ENCODE data around the gene GNAT2. TPM values are rescaled to one million over a fixed set of nuclear protein-coding genes. Genes with fewer than 3 reads are reported as not detected.

Gene GNAT2
- total RNA-seq, 1 experiment from 2014 or later = 0.20 TPM

DNA sequence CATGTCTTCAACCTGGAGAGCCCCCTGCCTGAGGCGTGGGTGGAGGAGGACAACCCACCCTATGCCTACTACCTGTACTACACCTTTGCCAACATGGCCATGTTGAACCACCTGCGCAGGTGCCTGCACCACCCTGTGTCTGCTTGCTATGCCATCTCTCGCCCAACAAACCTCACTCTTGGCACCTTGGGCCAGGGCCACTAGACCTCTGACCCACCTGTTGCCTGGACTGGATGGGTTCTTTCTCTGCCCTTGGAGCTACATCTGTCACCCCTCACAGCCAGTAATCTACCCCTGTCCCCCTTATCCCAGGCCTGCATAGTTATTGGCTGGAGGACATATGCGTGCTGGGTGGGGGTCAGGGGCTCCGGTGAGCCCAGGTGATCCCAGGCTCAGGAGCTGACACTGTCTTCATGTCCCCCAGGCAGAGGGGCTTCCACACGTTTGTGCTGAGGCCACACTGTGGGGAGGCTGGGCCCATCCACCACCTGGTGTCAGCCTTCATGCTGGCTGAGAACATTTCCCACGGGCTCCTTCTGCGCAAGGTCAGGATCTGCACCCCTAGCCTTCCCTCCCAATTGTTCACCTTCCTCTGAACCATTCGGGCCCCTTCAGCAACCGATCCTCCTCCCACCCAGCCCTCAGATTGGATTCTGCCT is 10.1 kb upstream of the GNAT2 start:
- Mint-ChIP-seq H3K27me3 (ENCODE audit: low read depth) (no peaks in the 10 kb centered on the region), H3K36me3 (ENCODE audit: insufficient read depth in 1 of 3, low read depth in 3 of 3) (peaks cover 27 to 48% (median 43%) of the 10 kb centered on the region in 3 experiments; a peak in 6 of 7 replicates), H3K4me3 (no peak overlapping the region), H3K9me3 (no peaks in the 10 kb centered on the region), H3K4me1 (peaks cover 4 to 20% of the 10 kb centered on the region in 2 experiments), H3K27ac (no peak overlapping the region)
- no peak overlapping the region for H4K5ac ChIP-seq (ENCODE audit: insufficient read length, low read depth, low read length)
- no peak overlapping the region for H2BK5ac ChIP-seq (ENCODE audit: insufficient read length, low read length)
- H4K8ac ChIP-seq (replicated peaks; ENCODE audit: insufficient read length, low read depth, low read length) = no peak overlapping the region
- no peaks in the 10 kb centered on the region for H3K23me2 ChIP-seq (ENCODE audit: insufficient read length, low read depth, low read length, poor library complexity, severe bottlenecking)
- no peak overlapping the region for H3K18ac ChIP-seq (ENCODE audit: insufficient read length, low read depth, low read length)
- no peak for DNase-seq
- H2AFZ ChIP-seq (ENCODE audit: low read length) = no peak overlapping the region
- H3K79me1 ChIP-seq (ENCODE audit: insufficient read depth, low read depth, low read length, poor library complexity, severe bottlenecking) = no peaks in the 10 kb centered on the region
- H3K27me3 ChIP-seq (ENCODE audit: insufficient read depth, low read length) = no peaks in the 10 kb centered on the region
- H3K79me2 ChIP-seq (ENCODE audit: insufficient read depth, low read length) = no peaks in the 10 kb centered on the region
- no peak overlapping the region for H3K9ac ChIP-seq (ENCODE audit: extremely low read depth, insufficient read length, low read length)
- H3K4ac ChIP-seq (ENCODE audit: low read depth, low read length) = no peak overlapping the region
- WGBS (ENCODE audit: extremely low coverage, insufficient read length, low lambda C conversion rate) = no CpG with 5 or more reads among the region's 10 CpGs
- no peak overlapping the region for H2BK15ac ChIP-seq (ENCODE audit: low read depth, low read length)
- no peaks in the 10 kb centered on the region for H3K4me1 ChIP-seq (ENCODE audit: insufficient read depth, low read length)
- H2BK12ac ChIP-seq (ENCODE audit: insufficient read length, low read depth, low read length) = no peak overlapping the region
- H3K9me3 ChIP-seq (ENCODE audit: control insufficient read depth, low read depth, low read length) = no peaks in the 10 kb centered on the region
- no peaks in the 10 kb centered on the region for H4K20me1 ChIP-seq (ENCODE audit: control insufficient read depth, insufficient read depth, insufficient read length)
- H3T11ph ChIP-seq (ENCODE audit: low read length) = no peak overlapping the region
- TF ChIP-seq, protein P1, sequence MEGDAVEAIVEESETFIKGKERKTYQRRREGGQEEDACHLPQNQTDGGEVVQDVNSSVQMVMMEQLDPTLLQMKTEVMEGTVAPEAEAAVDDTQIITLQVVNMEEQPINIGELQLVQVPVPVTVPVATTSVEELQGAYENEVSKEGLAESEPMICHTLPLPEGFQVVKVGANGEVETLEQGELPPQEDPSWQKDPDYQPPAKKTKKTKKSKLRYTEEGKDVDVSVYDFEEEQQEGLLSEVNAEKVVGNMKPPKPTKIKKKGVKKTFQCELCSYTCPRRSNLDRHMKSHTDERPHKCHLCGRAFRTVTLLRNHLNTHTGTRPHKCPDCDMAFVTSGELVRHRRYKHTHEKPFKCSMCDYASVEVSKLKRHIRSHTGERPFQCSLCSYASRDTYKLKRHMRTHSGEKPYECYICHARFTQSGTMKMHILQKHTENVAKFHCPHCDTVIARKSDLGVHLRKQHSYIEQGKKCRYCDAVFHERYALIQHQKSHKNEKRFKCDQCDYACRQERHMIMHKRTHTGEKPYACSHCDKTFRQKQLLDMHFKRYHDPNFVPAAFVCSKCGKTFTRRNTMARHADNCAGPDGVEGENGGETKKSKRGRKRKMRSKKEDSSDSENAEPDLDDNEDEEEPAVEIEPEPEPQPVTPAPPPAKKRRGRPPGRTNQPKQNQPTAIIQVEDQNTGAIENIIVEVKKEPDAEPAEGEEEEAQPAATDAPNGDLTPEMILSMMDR (conservative IDR thresholded peaks at IDR 0.05) = no peak
- no peak overlapping the region for H4K91ac ChIP-seq (ENCODE audit: insufficient read length, low read depth, low read length)
- no peak overlapping the region for H2BK20ac ChIP-seq (ENCODE audit: low read depth, low read length, poor library complexity, severe bottlenecking)
- H3K14ac ChIP-seq (ENCODE audit: insufficient read depth, low read length) = no peak overlapping the region
- H3K27ac ChIP-seq (ENCODE audit: insufficient read length, low read depth, low read length) = no peak overlapping the region
- no peak overlapping the region for H3K23ac ChIP-seq (ENCODE audit: insufficient read length, low read depth, low read length)
- no peak overlapping the region for H2AK5ac ChIP-seq (ENCODE audit: insufficient read length, low read length)
- no peak overlapping the region for H3K4me2 ChIP-seq (ENCODE audit: insufficient read depth, insufficient read length, low read length)
- no peak overlapping the region for H2BK120ac ChIP-seq (ENCODE audit: low read depth, low read length, poor library complexity, severe bottlenecking)
- no peak overlapping the region for H3K56ac ChIP-seq (ENCODE audit: insufficient read length, low read depth, low read length)
